H1 (cell line): ENCODE measurements around the gene TUBGCP2. TPM values are rescaled to one million over a fixed set of nuclear protein-coding genes. Genes with fewer than 3 reads are reported as not detected.
A peak's percentile ranks its signal among the peaks of the same experiment; 100 is the strongest.

ENCODE experiments used
- CTCF ChIA-PET: fragments of 300-600 bp; sonication (Branson Sonifier 250); formaldehyde crosslinking; loops from one replicate; lab custom pipeline; 2021; ENCODE audit not compliant: partially characterized antibody; lab: Charles Lee
- POLR2A ChIA-PET: fragments of 300-600 bp; sonication (Branson Sonifier 250); formaldehyde crosslinking; loops from one replicate; lab custom pipeline; 2021; ENCODE audit warnings: inconsistent platforms; ENCODE audit not compliant: partially characterized antibody; lab: Charles Lee
- DNase-seq, 2 experiments: peaks; one replicate each; pipeline versions ENCODE4 v3.0.0 to v3.0.0-alpha.2; 2010 to 2022; ENCODE audit warnings: low spot score in 2 of 2, low read depth in 1 of 2, mixed read lengths in 1 of 2
- FAIRE-seq: peaks from 2 replicates; lab custom pipeline; 2011; peaks lifted over from hg19 to GRCh38; lab: Jason Lieb, UNC
- H2AFZ ChIP-seq: 2 replicates; pipeline ENCODE4 v1.8.1; 2012; ENCODE audit warnings: low read length, inconsistent platforms
- H2AK5ac ChIP-seq: 2 replicates; pipeline ENCODE4 v1.6.1; 2013; ENCODE audit warnings: low read depth, low read length
- H2BK120ac ChIP-seq: replicated peaks from 2 replicates; pipeline ENCODE3; 2013; ENCODE audit warnings: low read depth, low read length, inconsistent platforms
- H2BK12ac ChIP-seq: 2 replicates; pipeline ENCODE4 v1.6.1; 2013; ENCODE audit warnings: low read depth, low read length
- H2BK15ac ChIP-seq: 2 replicates; pipeline ENCODE4 v1.6.1; 2013; ENCODE audit warnings: low read length
- H2BK20ac ChIP-seq: 2 replicates; pipeline ENCODE4 v1.6.1; 2013; ENCODE audit warnings: low read length
- H2BK5ac ChIP-seq: 2 replicates; pipeline ENCODE4 v1.6.1; 2013; ENCODE audit warnings: low read depth, low read length
- H3K14ac ChIP-seq: 2 replicates; pipeline ENCODE4 v1.6.1; 2013; ENCODE audit warnings: inconsistent platforms; ENCODE audit not compliant: insufficient read length
- H3K18ac ChIP-seq: 2 replicates; pipeline ENCODE4 v1.6.1; 2013; ENCODE audit warnings: low read length; ENCODE audit errors: extremely low read depth
- H3K23ac ChIP-seq: 2 replicates; pipeline ENCODE4 v1.6.1; 2013; ENCODE audit warnings: inconsistent platforms; ENCODE audit not compliant: insufficient read length
- H3K23me2 ChIP-seq: 2 replicates; pipeline ENCODE4 v1.6.1; 2013; ENCODE audit warnings: low read depth, low read length
- H3K27ac ChIP-seq: 2 replicates; pipeline ENCODE4 v1.6.1; 2011; ENCODE audit warnings: low read depth, low read length, inconsistent platforms
- H3K27me3 ChIP-seq, 4 experiments: replicated peaks in 1 of 4; 1 replicate in 1 of 4; 2 replicates in 3 of 4; pipeline versions ENCODE4 v1.6.1 to v1.8.1; 2011 to 2013; ENCODE audit warnings: low read length in 3 of 4, mild to moderate bottlenecking in 3 of 4, inconsistent platforms in 2 of 4, mixed read lengths in 2 of 4, moderate library complexity in 1 of 4; ENCODE audit not compliant: control insufficient read depth in 3 of 4, insufficient read depth in 3 of 4; ENCODE audit errors: extremely low read depth in 1 of 4
- H3K36me3 ChIP-seq, 4 experiments: 2 replicates each; pipeline versions ENCODE4 v1.6.1 to v1.8.1; 2011 to 2013; ENCODE audit warnings: mild to moderate bottlenecking in 4 of 4, low read length in 3 of 4, moderate library complexity in 2 of 4, control low read depth in 1 of 4, inconsistent platforms in 1 of 4; ENCODE audit not compliant: insufficient read depth in 4 of 4, control insufficient read depth in 2 of 4
- H3K4ac ChIP-seq: replicated peaks from 2 replicates; pipeline ENCODE3; 2013; ENCODE audit warnings: low read length, low read depth, mixed read lengths, inconsistent platforms; ENCODE audit not compliant: insufficient read length
- H3K4me1 ChIP-seq, 4 experiments: replicated peaks in 1 of 4; 1 replicate in 1 of 4; 2 replicates in 3 of 4; pipeline versions ENCODE4 v1.6.1 to v1.8.1; 2011 to 2013; ENCODE audit warnings: low read length in 3 of 4, inconsistent platforms in 2 of 4, mixed read lengths in 1 of 4; ENCODE audit not compliant: insufficient read depth in 4 of 4, control insufficient read depth in 3 of 4
- H3K4me2 ChIP-seq, 2 experiments: 2 replicates each; pipeline versions ENCODE4 v1.6.1 to v1.8.1; 2011 to 2013; ENCODE audit warnings: low read depth in 2 of 2, low read length in 2 of 2, control low read depth in 1 of 2, inconsistent platforms in 1 of 2, mild to moderate bottlenecking in 1 of 2; ENCODE audit not compliant: insufficient read depth in 1 of 2
- H3K4me3 ChIP-seq, 4 experiments: fragments of 200-600, 300-600 bp in 1 of 4; sonication (generic), shearing (Covaris generic), sonication (Bioruptor Twin) in 1 of 4; 2 replicates each; pipeline versions ENCODE4 v1.5.1 to v1.8.1; 2011 to 2016; ENCODE audit warnings: low read length in 4 of 4, low read depth in 3 of 4, control low read depth in 2 of 4, inconsistent platforms in 2 of 4, mild to moderate bottlenecking in 2 of 4, mixed read lengths in 1 of 4, moderate library complexity in 1 of 4; ENCODE audit not compliant: insufficient read depth in 2 of 4; ENCODE audit errors: extremely low read depth in 1 of 4
- H3K56ac ChIP-seq: replicated peaks from 2 replicates; pipeline ENCODE3; 2013; ENCODE audit warnings: low read depth, mild to moderate bottlenecking, mixed read lengths, low read length, inconsistent platforms; ENCODE audit not compliant: insufficient read length
- H3K79me1 ChIP-seq: 2 replicates; pipeline ENCODE4 v1.6.1; 2013; ENCODE audit warnings: low read depth, low read length, control low read depth
- H3K79me2 ChIP-seq, 2 experiments: 2 replicates each; pipeline versions ENCODE4 v1.6.1 to v1.8.1; 2012 to 2013; ENCODE audit warnings: low read length in 2 of 2, mild to moderate bottlenecking in 2 of 2, inconsistent platforms in 1 of 2; ENCODE audit not compliant: insufficient read depth in 2 of 2, control insufficient read depth in 1 of 2
- H3K9ac ChIP-seq, 4 experiments: replicated peaks in 1 of 4; 1 replicate in 1 of 4; 2 replicates in 3 of 4; pipeline versions ENCODE4 v1.6.1 to v1.8.1; 2011 to 2013; ENCODE audit warnings: low read depth in 3 of 4, low read length in 3 of 4, control low read depth in 2 of 4, mild to moderate bottlenecking in 2 of 4, moderate library complexity in 2 of 4, inconsistent platforms in 1 of 4; ENCODE audit errors: extremely low read depth in 1 of 4
- H3K9me3 ChIP-seq, 2 experiments: 2 replicates each; pipeline versions ENCODE4 v1.6.1 to v1.8.1; 2012 to 2013; ENCODE audit warnings: mild to moderate bottlenecking in 2 of 2, moderate library complexity in 2 of 2, control low read depth in 1 of 2, inconsistent platforms in 1 of 2, low read depth in 1 of 2, low read length in 1 of 2, mixed read lengths in 1 of 2; ENCODE audit not compliant: insufficient read depth in 2 of 2
- H4K20me1 ChIP-seq, 2 experiments: replicated peaks in 1 of 2; 2 replicates each; pipeline versions ENCODE3 to v1.8.1; 2011 to 2013; ENCODE audit warnings: inconsistent platforms in 2 of 2, low read length in 2 of 2, mild to moderate bottlenecking in 1 of 2; ENCODE audit not compliant: insufficient read depth in 2 of 2, control insufficient read depth in 1 of 2
- H4K5ac ChIP-seq: 2 replicates; pipeline ENCODE4 v1.6.1; 2013; ENCODE audit warnings: low read length, low read depth, mixed read lengths, inconsistent platforms; ENCODE audit not compliant: insufficient read length
- H4K8ac ChIP-seq: 2 replicates; pipeline ENCODE4 v1.8.0; 2013; ENCODE audit warnings: mild to moderate bottlenecking, moderate library complexity, low read length, inconsistent platforms; ENCODE audit not compliant: insufficient read depth; ENCODE audit errors: extremely low read depth
- H4K91ac ChIP-seq: replicated peaks from 2 replicates; pipeline ENCODE3; 2013; ENCODE audit warnings: low read length, mixed read lengths, inconsistent platforms; ENCODE audit not compliant: insufficient read length
- BRCA1 ChIP-seq: IDR thresholded peaks from 2 replicates; pipeline ENCODE4 v1.6.1; 2012; ENCODE audit warnings: low read depth, low read length, improper control_type of control experiment
- CTBP2 ChIP-seq: IDR thresholded peaks from 2 replicates; pipeline ENCODE4 v1.7.0; 2011; ENCODE audit warnings: borderline replicate concordance, mild to moderate bottlenecking, moderate library complexity, mixed read lengths, low read length; ENCODE audit not compliant: insufficient read depth, insufficient read length
- FOSL1 ChIP-seq: IDR thresholded peaks from 2 replicates; pipeline ENCODE4 v1.6.1; 2011; ENCODE audit warnings: mild to moderate bottlenecking, low read depth, low read length, moderate library complexity; ENCODE audit not compliant: insufficient read depth
- KDM4A ChIP-seq: IDR thresholded peaks from one replicate; pipeline ENCODE4 v1.7.1; 2012; ENCODE audit warnings: low read depth, mild to moderate bottlenecking, moderate library complexity, low read length, inconsistent platforms; ENCODE audit not compliant: severe bottlenecking
- MAX ChIP-seq: IDR thresholded peaks from 2 replicates; pipeline ENCODE4 v1.6.1; 2012; ENCODE audit warnings: inconsistent platforms
- NRF1 ChIP-seq: IDR thresholded peaks from 2 replicates; pipeline ENCODE4 v1.6.1; 2011; ENCODE audit warnings: mild to moderate bottlenecking, low read depth, low read length, improper control_type of control experiment
- RAD21 ChIP-seq, 2 experiments: IDR thresholded peaks in 1 of 2; conservative IDR thresholded peaks in 1 of 2; 2 replicates each; pipeline ENCODE4 v1.6.1; 2011; ENCODE audit warnings: low read depth in 2 of 2, low read length in 2 of 2, improper control_type of control experiment in 1 of 2, inconsistent platforms in 1 of 2, mild to moderate bottlenecking in 1 of 2, moderate library complexity in 1 of 2
- SP1 ChIP-seq: IDR thresholded peaks from 2 replicates; pipeline ENCODE4 v1.6.1; 2011; ENCODE audit warnings: low read depth, low read length
- SP4 ChIP-seq: IDR thresholded peaks from 2 replicates; pipeline ENCODE4 v1.6.1; 2012; ENCODE audit warnings: low read length, inconsistent platforms
- SRF ChIP-seq: IDR thresholded peaks from 2 replicates; pipeline ENCODE4 v1.6.1; 2011; ENCODE audit warnings: mild to moderate bottlenecking, low read depth, low read length, moderate library complexity
- SUZ12 ChIP-seq: fragments of 200-600 bp; sonication (generic); IDR thresholded peaks from 2 replicates; pipeline ENCODE4 v1.6.1; 2012; ENCODE audit warnings: mild to moderate bottlenecking, inconsistent platforms, low read length, moderate library complexity, mixed read lengths
- TCF12 ChIP-seq: IDR thresholded peaks from 2 replicates; pipeline ENCODE4 v1.6.1; 2011; ENCODE audit warnings: low read depth, mild to moderate bottlenecking, low read length
- WGBS, 2 experiments: shearing (Covaris generic) in 1 of 2; methylation state at CpG; one replicate each; pipeline versions ENCODE4 v1.1.6 to v1.1.7; 2013 to 2015; ENCODE audit warnings: low lambda C conversion rate in 2 of 2, mixed read lengths in 2 of 2, inconsistent platforms in 1 of 2, low coverage in 1 of 2, missing lambda C conversion rate in 1 of 2; ENCODE audit not compliant: insufficient replicate concordance in 2 of 2, insufficient coverage in 1 of 2, insufficient read length in 1 of 2; ENCODE audit errors: extremely low coverage in 1 of 2, missing lambda C conversion rate in 1 of 2; 5-methylcytosine and 5-hydroxymethylcytosine counted together
- polyA plus RNA-seq, 7 experiments: library from polyadenylated mRNA; depleted of rRNA in 3 of 7; stranded (reverse) in 5 of 7; unstranded in 2 of 7; fragments of >200 nt in 5 of 7; fragments of 200-250 nt in 2 of 7; gene quantifications; 1 replicate in 5 of 7; 2 replicates in 1 of 7; 4 replicates in 1 of 7; pipeline versions ENCODE4 v1.2.1 to v1.2.3, GENCODE V29; 2011 to 2013; ENCODE audit warnings: missing spikeins in 2 of 7, mixed read lengths in 2 of 7
- total RNA-seq: library from RNA; stranded (reverse); fragmentation: NEBNext Ultra II Directional; extraction: Animal tissue kit (Norgen Biotek cat#: 25700); gene quantifications from 2 replicates; pipeline ENCODE4 v1.2.1, GENCODE V29; 2021

TUBGCP2 gene
- total and polyA plus RNA-seq, 2 of the 8 experiments (the other 6 are each of a cell fraction or from before 2014, with no cell fraction given): 34.9 to 51.9 TPM

DNA sequence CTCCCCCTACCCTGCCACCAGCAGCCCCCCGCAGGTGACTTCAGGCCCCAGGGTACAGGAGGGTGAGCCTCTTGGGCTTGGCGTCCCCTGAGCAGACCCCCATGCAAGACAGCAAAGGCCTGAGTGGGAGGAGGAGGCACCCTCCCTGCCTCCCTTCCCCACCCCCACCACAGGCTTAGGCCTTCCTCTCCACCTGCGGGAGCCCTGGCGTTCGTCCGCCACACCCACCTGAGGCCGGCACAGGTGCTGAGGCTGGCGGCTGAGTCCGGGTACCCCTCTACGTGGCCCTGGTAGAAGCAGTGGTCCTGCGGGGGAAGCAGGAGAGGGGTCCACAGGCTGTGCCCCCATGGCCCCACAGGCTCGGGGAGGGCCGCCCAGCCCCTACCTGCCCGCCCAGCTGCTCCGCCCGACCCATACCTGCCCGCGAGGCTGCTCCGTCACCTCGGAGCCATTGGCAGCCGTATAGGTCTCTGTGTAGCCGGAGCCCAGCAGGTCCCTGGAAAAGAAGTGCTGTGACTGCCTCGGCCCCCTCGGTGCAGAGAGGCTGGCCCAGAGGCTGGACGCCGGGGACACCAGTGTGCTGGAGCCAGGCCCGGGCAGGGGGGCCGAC lies 35.0 kb downstream of the TUBGCP2 start:
- H4K91ac ChIP-seq: no peak overlapping the region
- H3K56ac ChIP-seq: no peak overlapping the region
- peaks cover 5% of the 10 kb centered on the region; the same call in 1 of the 2 replicates for H3K23me2 ChIP-seq
- DNase-seq: no peak
- no peak overlapping the region for H3K18ac ChIP-seq
- TF ChIP-seq FOSL1 (no peak), SP4 (no peak), NRF1 (no peak), KDM4A (no peak), SP1 (no peak), TCF12 (no peak), BRCA1 (no peak), RAD21 (IDR thresholded peaks at IDR 0.05 in 1 of 2, conservative IDR thresholded peaks at IDR 0.05 in 1 of 2; ENCODE audit: low read depth in 2 of 2, low read length in 2 of 2) (no peak), CTBP2 (no peak), SRF (no peak), MAX (no peak), SUZ12 (no peak)
- TF ChIP-seq, all 59 proteins: peak for 0
- H3K9ac ChIP-seq: no peak overlapping the region
- H4K20me1 ChIP-seq: peaks cover 0 to 5% of the 10 kb centered on the region in 2 experiments
- no peak overlapping the region for H2BK15ac ChIP-seq
- no peak overlapping the region for H2AK5ac ChIP-seq
- H3K4me1 ChIP-seq: peaks cover 0 to 13% (median 7%) of the 10 kb centered on the region in 4 experiments; a peak in 5 of 7 replicates
- H3K79me2 ChIP-seq: no peaks in the 10 kb centered on the region
- H2BK20ac ChIP-seq: no peak overlapping the region
- POLR2A ChIA-PET: interaction anchor here (2.3 kb wide), 1 partner anchor 10 kb away, joined by 6 read pairs; no protein-coding TSS in a partner anchor
- H3K79me1 ChIP-seq: no peaks in the 10 kb centered on the region
- H3K4ac ChIP-seq: no peak overlapping the region
- H3K36me3 ChIP-seq: no peaks in the 10 kb centered on the region
- no peak overlapping the region for H2AFZ ChIP-seq
- no peak overlapping the region for H2BK5ac ChIP-seq
- H4K5ac ChIP-seq: no peak overlapping the region
- no peak overlapping the region for H3K4me2 ChIP-seq
- H3K14ac ChIP-seq: no peak overlapping the region
- no peaks in the 10 kb centered on the region for H3K9me3 ChIP-seq
- FAIRE-seq: no peak
- 81% methylated on average over 25 of the region's 28 CpGs; no CpG with 5 or more reads in 1 of the 2 experiments for WGBS, 2 experiments
- peak overlapping the region; percentile 89; the same call in 1 of the 2 replicates for H4K8ac ChIP-seq
- no peak overlapping the region for H2BK120ac ChIP-seq
- CTCF ChIA-PET: interaction anchor here (0.5 to 2.1 kb wide), 4 partner anchors 26 to 155 kb away, joined by 3 to 9 read pairs (median 3); no protein-coding TSS in a partner anchor
- H2BK12ac ChIP-seq: no peak overlapping the region
- no peak overlapping the region for H3K27ac ChIP-seq
- H3K23ac ChIP-seq: no peak overlapping the region
- H3K4me3 ChIP-seq: no peak overlapping the region
- H3K27me3 ChIP-seq: peaks cover 0 to 7% (median 4%) of the 10 kb centered on the region in 4 experiments; a peak in 6 of 7 replicates
